Measurements from ENCODE around the gene MFF. TPM values are rescaled to one million over a fixed set of nuclear protein-coding genes. Genes with fewer than 3 reads are reported as not detected.
A peak's percentile ranks its signal among the peaks of the same experiment; 100 is the strongest.

Gene MFF
- total RNA-seq, 2 donors from 2014 or later: 74.8 to 93.0 TPM

GRCh38 chr2:227402959-227403358 lies 77.9 kb downstream of the MFF start:
- no peaks in the 10 kb centered on the region for H3K4me1 ChIP-seq (ENCODE audit: control insufficient read depth, insufficient read depth, low read length)
- H3K27me3 Mint-ChIP-seq (ENCODE audit: insufficient read depth): no peaks in the 10 kb centered on the region
- no peak overlapping the region for H3K4me3 Mint-ChIP-seq
- no peak overlapping the region for H3K27ac Mint-ChIP-seq
- H3K9me3 Mint-ChIP-seq: no peaks in the 10 kb centered on the region
- no peak for DNase-seq
- no peaks in the 10 kb centered on the region for H3K36me3 Mint-ChIP-seq (ENCODE audit: low read depth)
- 71% methylated on average over 4 of the region's 4 CpGs; no CpG with 5 or more reads in 1 of the 2 experiments for WGBS, 2 experiments (ENCODE audit: insufficient coverage in 1 of 2, insufficient read length in 1 of 2)
- no peak overlapping the region for H3K9ac ChIP-seq (ENCODE audit: extremely low read depth, low read length, poor library complexity, severe bottlenecking)
- H3K27me3 ChIP-seq (ENCODE audit: control insufficient read depth, insufficient read depth, low read length, poor library complexity, severe bottlenecking): no peaks in the 10 kb centered on the region
- H3K27ac ChIP-seq (ENCODE audit: low read depth, low read length): no peak overlapping the region
- no peak overlapping the region for H3K4me3 ChIP-seq (ENCODE audit: low read length)
- H3K4me1 Mint-ChIP-seq: peaks cover 6% of the 10 kb centered on the region
- no peak for TF ChIP-seq CTCF (conservative IDR thresholded peaks at IDR 0.05)
- no peaks in the 10 kb centered on the region for H3K9me3 ChIP-seq (ENCODE audit: control insufficient read depth, low read length)
- H3K36me3 ChIP-seq (ENCODE audit: control insufficient read depth, insufficient read depth, low read length): no peaks in the 10 kb centered on the region

- H3K36me3 Mint-ChIP-seq (ENCODE audit: low read depth): no peaks in the 10 kb centered on the region
- Histone ChIP-seq H3K9ac (ENCODE audit: extremely low read depth, low read length, poor library complexity, severe bottlenecking) (no peak overlapping the region), H3K4me1 (ENCODE audit: control insufficient read depth, insufficient read depth, low read length) (no peaks in the 10 kb centered on the region), H3K36me3 (ENCODE audit: control insufficient read depth, insufficient read depth, low read length) (no peaks in the 10 kb centered on the region), H3K27ac (ENCODE audit: low read depth, low read length) (no peak overlapping the region), H3K9me3 (ENCODE audit: control insufficient read depth, low read length) (no peaks in the 10 kb centered on the region), H3K27me3 (ENCODE audit: control insufficient read depth, insufficient read depth, low read length, poor library complexity, severe bottlenecking) (no peaks in the 10 kb centered on the region), H3K4me3 (ENCODE audit: low read length) (no peak overlapping the region)
- WGBS, 2 experiments (ENCODE audit: insufficient coverage in 1 of 2, insufficient read length in 1 of 2): 87 to 100% methylated on average over 1 to 4 of the region's 4 CpGs
- no peak overlapping the region for H3K27ac Mint-ChIP-seq
- no peaks in the 10 kb centered on the region for H3K9me3 Mint-ChIP-seq
- H3K4me1 Mint-ChIP-seq: peaks cover 6% of the 10 kb centered on the region
- DNase-seq: no peak
- no peak overlapping the region for H3K4me3 Mint-ChIP-seq
- peak; percentile 11 for TF ChIP-seq CTCF (conservative IDR thresholded peaks at IDR 0.05)
- no peaks in the 10 kb centered on the region for H3K27me3 Mint-ChIP-seq (ENCODE audit: insufficient read depth)
Measured at GRCh38 chr2:227404585-227405271, 79.7 kb downstream of the MFF start.

GRCh38 chr2:227406177-227407031 lies 81.4 kb downstream of the MFF start:
- no peaks in the 10 kb centered on the region for H3K36me3 Mint-ChIP-seq (ENCODE audit: low read depth)
- Histone ChIP-seq H3K27ac (ENCODE audit: low read depth, low read length) (no peak overlapping the region), H3K9ac (ENCODE audit: extremely low read depth, low read length, poor library complexity, severe bottlenecking) (peak overlapping the region; percentile 6), H3K27me3 (ENCODE audit: control insufficient read depth, insufficient read depth, low read length, poor library complexity, severe bottlenecking) (no peaks in the 10 kb centered on the region), H3K4me3 (ENCODE audit: low read length) (no peak overlapping the region), H3K36me3 (ENCODE audit: control insufficient read depth, insufficient read depth, low read length) (no peaks in the 10 kb centered on the region), H3K9me3 (ENCODE audit: control insufficient read depth, low read length) (no peaks in the 10 kb centered on the region), H3K4me1 (ENCODE audit: control insufficient read depth, insufficient read depth, low read length) (no peaks in the 10 kb centered on the region)
- H3K27ac Mint-ChIP-seq: peak overlapping the region; percentile 53
- peak; percentile 84 for TF ChIP-seq CTCF (conservative IDR thresholded peaks at IDR 0.05)
- 42% methylated on average over 7 of the region's 7 CpGs for WGBS, 2 experiments (ENCODE audit: insufficient coverage in 1 of 2, insufficient read length in 1 of 2)
- no peak overlapping the region for H3K4me3 Mint-ChIP-seq
- peaks cover 6% of the 10 kb centered on the region for H3K4me1 Mint-ChIP-seq
- no peaks in the 10 kb centered on the region for H3K9me3 Mint-ChIP-seq
- peak; percentile 91 for DNase-seq
- H3K27me3 Mint-ChIP-seq (ENCODE audit: insufficient read depth): no peaks in the 10 kb centered on the region

Other genes with a start within 250 kb of the MFF start
- gene COL4A4, start 161.0 kb upstream of the MFF start, total RNA-seq: 1 to 10 TPM; 2.2 to 2.9 TPM
- gene COL4A3, start 160.6 kb upstream of the MFF start, total RNA-seq: 1 to 10 TPM; 1.7 to 2.4 TPM
- not detected for gene TM4SF20, start 54.1 kb downstream of the MFF start, total RNA-seq
- not detected for gene SCYGR1, start 62.7 kb downstream of the MFF start, total RNA-seq
- 10 to 100 TPM; 90.3 to 92.0 TPM for gene AGFG1, start 146.9 kb downstream of the MFF start, total RNA-seq